NCI-H526 treated with DMSO at 0.1 percent for 48 hours (cell line): ENCODE measurements around the gene PLAC8.
"Not testable (repeated sequence)": the region's sequence is repeated elsewhere in the genome, so short reads cannot be mapped to it uniquely, and the experiment has no call there.

ENCODE experiments used
- DNase-seq: peaks from one replicate; lab custom pipeline; 2025; lab: John Stamatoyannopoulos, UW

Gene PLAC8

GRCh38 chr4:83112231-83112630 is 2.3 kb downstream of the PLAC8 start:
- DNase-seq, result no peak

DNA sequence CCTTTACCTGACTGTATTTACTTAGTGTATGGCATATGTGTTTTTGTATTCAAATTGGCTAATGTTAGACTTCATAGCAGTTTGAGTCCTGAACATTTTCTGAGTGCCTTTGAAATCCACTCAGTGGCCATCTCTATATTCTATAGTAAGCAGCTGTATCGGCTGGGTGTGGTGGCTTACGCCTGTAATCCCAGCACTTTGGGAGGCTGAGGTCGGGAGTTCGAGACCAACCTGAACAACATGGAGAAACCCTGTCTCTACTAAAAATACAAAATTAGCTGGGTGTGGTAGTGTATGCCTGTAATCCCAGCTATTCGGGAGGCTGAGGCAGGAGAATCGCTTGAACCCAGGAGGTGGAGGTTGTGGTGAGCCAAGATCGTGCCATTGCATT is 2.8 kb downstream of the PLAC8 start:
- not testable (repeated sequence) for DNase-seq

DNA sequence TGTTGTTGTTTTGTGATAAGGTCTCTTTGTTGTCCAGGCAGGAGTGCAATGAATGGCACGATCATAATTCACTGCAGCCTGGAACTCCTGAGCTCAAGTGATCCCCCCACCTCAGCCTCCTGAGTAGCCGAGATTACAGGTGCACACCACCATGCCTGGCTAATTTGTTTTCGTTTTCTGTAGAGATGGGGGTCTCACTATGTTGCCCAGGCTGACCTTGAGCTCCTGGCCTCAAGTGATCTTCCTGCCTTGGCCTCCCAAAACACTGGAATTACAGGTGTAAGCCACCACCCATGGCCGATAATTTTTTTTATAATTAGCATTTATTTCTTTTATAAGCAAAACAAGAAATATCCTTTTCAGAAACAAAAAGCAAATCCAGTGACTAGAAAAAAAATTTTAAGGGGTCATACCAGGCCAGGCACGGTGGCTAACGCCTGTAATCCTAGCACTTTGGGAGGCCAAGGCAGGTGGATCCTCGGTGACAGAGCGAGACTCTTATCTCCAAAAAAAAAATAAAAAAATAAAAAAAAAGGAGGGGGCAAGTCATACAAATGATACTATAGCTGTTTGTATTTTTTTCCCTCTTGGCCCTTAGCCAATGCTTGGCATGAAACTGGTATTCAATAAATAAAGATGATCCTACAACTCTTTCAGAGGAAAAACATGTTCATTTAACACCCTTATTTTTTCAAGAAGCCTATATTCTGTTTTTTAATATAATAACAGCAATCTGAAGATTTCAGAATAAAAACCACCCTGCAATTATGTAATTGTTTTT is 3.4 kb downstream of the PLAC8 start:
- DNase-seq, result no peak

- peak; percentile 70 for DNase-seq
Measured at GRCh38 chr4:83110223-83110945, 4.1 kb downstream of the PLAC8 start.

DNA sequence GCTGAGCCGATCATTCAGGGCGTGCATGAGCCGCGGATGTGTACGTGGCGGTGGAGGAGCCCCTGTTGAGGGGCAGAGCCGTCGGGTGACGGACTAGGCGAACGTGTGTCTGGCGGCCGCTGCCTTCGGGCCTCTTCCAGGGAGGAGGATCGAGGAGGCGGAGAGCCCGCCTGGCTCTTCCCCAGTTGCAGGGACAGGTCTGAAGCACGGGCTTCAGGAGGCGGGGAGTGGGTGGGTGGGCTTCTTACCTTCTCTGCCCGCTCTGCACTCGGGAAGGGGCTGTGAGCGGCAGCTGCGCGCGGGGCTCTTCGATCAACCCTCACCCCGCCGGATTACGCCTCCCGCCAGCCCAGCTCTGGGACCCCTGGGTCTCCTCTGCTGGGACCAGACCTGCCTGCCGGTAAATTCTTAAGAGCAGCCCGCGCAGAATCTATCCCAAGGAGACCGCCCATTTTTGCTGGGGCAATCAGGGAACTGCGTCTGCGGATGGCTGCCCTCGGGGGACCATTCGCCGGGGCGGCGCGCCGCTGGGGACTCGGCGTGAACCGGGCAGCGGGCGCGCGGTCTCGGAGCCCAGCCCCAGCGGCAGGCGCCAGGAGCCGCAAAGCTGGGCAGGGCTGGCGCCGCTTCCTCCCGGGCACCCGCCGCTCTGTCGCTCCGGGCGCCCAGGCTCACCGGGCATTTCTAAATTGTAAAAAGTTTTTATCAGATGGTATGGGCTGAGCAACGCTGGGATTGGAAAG is 4.9 kb downstream of the PLAC8 start:
- no peak for DNase-seq

DNA sequence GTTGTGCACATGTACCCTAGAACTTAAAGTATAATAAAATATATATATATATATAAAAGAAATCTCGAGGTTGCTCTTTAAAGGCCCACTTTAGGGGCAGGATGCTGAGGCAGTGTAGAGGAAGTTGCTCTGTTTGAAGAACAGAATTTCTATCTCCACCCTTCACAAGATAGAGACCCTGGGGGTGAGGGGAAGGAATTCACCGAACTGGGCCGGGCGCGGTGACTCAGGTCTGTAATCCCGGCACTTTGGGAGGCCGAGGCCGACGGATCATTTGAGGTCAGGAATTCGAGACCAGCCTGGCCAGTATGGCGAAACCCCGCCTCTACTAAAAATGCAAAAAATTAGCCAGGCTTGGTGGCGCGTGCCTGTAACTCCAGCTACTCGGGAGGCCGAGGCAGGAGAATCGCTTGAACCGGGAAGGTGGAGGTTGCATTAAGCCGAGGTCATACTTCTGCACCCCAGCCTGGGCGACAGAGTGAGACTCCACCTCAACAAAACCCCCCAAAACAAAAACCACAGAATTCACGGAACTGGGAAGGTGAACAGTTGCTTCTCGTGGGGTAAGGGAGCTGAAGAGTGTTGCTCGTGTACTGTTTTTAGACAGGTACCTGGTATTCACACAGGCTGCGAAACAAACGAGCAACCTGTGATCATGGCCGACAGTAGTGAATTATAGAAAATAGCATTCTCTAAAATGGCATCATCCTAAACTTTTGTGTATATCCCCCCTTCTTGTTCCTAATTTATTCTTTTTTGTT is 6.2 kb downstream of the PLAC8 start:
- DNase-seq, result no peak

DNA sequence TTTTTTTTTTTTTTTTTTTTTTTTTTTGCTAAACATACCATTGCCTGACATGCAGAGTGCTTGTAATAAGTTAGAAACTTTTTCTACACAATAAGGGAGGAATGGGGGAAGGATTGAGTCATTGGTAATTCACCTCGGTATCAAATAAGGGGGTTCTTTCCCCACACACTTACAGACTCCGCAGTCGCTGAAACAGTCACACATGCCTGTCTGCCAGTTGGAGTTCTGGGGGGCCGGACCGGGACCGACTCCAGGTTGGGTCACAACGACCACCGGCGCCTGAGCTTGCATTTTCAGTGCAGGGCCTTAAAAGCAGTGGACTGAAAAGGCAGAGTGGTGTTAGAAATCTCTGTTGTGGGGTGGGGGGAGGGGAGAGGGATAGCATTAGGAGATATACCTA is 6.9 kb downstream of the PLAC8 start:
- DNase-seq, result no peak

DNA sequence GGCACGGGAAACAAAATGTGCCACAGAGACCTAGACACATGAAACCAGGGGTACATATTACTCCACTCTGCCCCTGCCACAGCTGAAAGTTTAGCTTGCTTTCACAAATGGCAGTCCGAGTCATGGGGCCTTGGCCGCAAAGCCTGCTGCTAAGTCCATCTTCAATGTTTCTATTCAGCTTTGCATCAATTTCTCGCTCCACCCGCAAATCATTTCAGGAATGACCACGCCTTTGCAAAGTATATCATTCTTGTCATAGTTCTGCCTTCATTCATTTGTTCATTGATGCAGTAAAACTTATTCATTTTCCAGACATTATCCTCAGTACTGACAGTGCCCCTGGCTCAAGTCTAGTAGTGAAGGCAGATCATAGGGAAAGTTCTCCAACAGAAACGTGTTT is 9.5 kb downstream of the PLAC8 start:
- no peak for DNase-seq

- DNase-seq, result no peak
Measured at GRCh38 chr4:83096397-83096796, 18.1 kb downstream of the PLAC8 start.

DNA sequence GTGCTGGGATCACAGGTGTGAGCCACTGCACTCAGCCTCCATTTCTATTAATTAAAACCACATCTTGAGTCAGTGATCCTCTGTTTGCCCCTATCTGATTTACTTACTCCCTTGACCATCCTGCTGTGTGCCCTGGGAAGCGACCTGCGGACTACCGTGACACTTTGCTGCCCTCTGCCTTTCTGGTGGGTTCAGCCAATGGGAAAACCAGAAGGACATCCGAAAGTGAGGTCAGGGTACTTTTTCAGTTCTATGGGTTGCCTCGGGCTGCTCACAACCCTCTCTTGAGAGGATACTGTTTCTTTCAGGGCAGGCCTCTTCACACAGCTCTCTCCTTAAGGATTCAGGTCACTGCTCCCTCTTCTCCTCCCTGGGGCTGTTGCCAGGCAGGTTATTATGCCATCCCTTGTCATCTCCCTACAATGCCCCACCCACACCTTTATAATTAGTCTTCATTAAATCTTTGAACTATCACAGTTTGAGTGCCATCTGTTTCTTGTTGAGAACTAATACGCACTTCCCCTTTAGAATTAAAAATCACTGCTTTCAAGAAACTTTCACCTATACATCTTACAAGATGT is 21.4 kb downstream of the PLAC8 start:
- DNase-seq, result no peak

GRCh38 chr4:83089410-83090157 is 24.9 kb downstream of the PLAC8 start:
- no peak for DNase-seq

GRCh38 chr4:83084956-83085355 is 29.6 kb downstream of the PLAC8 start:
- DNase-seq, result not testable (repeated sequence)

DNA sequence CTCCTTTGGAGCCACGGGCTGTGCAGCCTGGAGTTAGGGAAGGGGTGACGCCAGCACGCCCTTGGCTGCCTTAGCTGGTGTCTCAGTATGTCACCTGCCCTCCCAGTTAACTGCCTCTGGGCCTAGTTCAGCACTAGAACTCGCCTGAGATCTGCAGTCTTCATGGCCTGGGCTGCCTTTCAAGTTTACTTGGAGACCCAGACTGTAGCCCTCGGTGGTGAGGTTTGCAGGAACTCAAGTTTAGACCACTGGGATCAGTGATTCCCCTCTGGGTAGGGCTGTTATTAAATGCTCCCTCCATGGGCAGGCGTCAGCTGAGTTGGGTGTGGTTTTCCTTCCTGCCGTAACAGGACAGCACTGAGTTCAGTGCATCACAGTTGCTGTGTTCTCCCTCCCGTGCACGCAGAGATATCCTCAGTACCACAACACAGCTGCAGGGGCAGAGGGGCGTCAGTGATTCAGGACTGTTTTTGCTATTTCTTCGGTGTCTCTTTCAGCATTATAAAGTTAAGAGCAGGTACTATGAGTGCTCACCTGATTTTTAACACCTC is 30.5 kb downstream of the PLAC8 start:
- no peak for DNase-seq

GRCh38 chr4:83082777-83083176 is 31.8 kb downstream of the PLAC8 start:
- no peak for DNase-seq

DNA sequence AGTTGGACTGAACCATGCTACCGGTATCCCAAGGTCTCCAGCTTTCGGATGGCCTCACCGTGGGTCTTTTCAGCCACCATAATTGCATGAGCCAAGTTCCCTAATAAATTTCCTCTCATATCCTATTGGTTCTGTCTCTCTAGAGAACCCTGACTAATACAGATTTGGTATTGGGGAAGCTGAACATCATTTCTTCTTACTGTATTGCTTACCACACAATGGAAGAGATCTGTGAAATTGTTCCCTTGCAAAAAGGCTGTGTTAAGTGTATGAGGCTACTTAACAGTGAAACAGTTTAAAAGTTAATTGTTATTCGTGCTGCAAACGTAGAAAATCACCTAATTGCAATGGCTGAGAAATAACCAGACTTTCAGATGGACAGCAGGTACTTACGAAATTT is 34.0 kb downstream of the PLAC8 start:
- no peak for DNase-seq

DNA sequence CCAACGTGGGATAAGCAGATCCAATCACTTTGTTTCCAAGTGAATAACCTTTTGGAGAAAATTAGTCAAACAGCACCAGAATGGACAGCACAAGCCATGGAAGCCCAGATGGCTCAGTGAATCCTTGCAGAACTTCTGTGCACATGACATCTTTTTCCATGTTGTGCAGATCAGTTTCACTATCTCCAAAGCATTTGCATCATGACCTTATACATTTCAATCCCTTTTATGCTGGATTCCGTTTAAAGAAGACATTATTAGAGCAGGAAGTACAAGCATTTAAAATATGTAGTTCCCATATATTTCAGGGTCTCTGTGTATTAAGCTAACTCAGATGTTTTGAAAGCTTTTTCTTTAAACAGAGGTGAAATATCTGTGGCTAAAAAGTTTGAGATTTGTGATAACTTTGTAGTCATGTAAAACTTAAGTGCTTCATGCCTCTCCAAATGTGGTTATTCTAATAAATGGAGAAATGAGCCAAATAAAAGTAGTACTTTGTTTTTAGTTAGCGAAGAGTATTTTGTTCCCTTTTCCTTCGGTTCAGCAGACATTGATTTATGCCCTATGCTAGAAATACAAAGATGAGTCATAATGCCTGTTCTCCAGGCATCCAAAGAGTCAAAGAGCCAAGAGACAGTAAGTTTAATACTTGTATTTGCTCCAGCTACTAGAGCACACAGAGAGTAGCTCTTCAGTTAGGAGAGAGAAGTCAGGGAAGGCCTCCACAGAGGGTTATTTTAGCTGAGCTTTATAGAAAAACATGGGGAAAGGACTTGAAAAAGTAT is 39.0 kb downstream of the PLAC8 start:
- DNase-seq, result no peak

DNA sequence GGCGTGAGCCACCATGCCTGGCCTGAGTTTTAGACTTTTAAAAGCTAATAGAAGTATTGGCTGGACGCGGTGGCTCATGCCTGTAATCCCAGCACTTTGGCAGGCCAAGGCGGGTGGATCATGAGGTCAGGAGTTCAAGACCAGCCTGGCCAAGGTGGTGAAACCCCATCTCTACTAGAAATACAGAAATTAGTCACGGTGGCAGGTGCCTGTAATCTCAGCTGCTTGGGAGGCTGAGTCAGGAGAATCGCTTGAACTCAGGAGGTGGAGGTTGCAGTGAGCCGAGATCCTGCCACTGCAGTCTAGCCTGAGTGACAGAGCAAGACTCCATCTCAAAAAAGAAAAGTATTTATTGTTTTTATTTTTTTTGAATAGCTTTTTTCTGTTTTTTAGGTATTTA is 39.7 kb downstream of the PLAC8 start:
- DNase-seq, result not testable (repeated sequence)

DNA sequence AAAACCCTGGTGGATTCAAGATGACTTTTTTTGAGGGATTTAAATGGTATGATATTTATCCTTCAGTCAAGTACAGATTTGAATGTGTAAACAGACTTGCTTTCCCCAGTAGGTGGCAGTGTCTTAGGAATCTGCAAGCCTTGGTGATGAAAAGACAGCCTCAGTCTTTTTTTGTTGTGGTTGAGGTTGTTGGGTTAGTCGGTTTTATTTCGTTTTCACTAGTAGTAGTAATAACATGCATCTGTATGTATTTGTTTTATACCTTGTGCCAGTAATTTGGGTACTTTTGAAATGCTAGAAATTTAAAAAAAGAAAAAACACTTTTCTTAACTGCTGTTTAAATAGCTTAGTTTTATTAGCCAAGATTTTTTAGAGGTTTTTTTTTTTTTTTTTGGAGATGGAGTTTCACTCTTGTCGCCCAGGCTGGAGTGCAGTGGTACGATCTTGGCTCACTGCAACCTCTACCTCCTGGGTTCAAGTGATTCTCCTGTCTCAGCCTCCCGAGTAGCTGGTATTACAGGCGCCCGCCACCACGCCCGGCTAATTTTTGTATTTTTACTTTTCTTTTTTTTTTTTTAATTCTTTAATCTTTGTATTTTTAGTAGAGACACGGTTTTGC is 40.3 kb downstream of the PLAC8 start:
- DNase-seq, result peak; percentile 31

DNA sequence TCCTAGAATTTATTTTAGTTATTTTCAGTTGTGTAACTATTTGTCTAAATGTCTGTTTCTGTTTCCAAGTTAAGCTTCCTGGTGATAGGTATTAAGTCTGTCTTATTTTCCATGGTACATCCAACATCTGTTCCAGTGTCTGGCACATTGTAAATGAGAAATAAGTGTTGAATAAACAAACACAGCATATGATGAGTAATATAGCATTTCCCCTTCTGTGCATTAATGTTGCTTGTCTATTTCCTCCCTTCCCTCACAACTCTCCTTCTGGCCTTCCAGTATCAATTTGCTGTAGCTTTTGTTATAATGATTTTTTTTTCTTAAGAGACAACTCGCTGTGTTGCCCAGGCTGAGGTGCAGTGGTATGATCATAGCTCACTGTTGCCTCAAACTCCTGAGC is 43.4 kb downstream of the PLAC8 start:
- no peak for DNase-seq
